GM21528 (cell line): Measurements from ENCODE around the gene KBTBD4.
A peak's percentile ranks its signal among the peaks of the same experiment; 100 is the strongest.

Experiments
- ATAC-seq: cut with Tn5 transposase; IDR thresholded peaks from one replicate; pipeline ENCODE4 v1.9.1; 2021; ENCODE audit warnings: mild to moderate bottlenecking, moderate library complexity; ENCODE audit not compliant: unreplicated experiment, low FRiP score

KBTBD4 gene

DNA sequence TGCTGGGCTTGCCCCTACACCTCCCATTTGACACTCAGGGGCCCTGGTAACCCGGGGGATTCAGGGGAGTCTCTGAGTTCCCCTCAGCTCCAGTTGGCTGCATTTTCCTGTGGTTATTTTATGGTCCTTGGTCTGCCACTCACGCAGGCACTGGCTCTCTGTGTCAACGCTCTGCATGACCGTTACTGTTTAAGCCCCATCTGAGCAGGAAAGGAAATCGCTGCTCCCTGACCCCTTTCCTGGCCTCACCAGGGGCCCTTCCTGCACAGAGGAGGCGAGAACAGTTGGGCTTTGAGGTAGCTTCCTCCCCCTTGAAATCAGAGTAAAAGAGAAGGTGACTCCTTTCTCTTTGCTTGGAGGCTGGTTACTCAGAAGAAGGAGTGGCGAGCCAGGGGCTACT, 13.0 kb upstream of the KBTBD4 start:
- ATAC-seq, result no peak

DNA sequence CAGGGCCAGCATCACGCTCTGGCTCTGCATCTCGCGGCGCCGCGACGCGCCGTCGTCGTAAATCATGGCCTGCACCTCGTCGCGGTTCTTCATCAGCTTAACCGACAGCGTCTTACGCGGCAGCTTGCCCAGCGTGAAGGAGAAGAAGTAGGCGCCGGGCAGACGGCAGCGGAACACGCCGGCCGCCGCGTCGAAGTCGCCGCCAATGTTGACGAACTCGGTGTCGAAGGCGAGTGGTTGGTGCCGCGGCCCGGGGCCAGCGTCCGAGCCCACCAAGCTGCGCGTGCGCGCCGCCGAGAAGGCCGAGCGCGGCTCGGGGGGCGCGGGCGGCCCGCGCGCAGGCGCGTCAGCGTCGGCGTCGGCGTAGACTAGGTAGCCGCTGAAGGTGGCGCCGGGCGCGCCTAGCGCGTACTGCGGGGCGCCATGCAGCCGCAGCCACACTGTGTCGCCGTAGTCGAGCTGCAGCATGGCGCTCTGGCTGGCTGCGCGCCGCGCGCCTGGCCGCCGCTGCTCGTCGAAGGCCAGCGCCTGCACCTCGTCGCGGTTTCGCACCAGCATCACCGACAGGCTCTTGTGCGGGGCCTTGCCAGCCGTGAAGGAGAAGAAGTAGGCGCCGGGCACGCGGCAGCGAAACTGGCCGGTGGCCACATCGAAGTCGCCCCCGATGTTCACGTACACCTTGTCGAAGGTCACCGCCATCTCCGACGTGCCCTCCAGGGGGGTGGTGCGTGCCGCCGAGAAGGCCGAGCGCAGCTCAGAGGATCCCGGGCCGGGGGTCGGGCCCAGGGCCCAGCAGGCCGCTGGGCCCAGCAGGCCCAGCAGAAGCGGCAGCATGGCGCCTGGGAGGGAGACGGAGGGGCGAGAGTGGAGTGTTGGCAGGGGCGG, 11.4 kb upstream of the KBTBD4 start:
- ATAC-seq, result no peak

DNA sequence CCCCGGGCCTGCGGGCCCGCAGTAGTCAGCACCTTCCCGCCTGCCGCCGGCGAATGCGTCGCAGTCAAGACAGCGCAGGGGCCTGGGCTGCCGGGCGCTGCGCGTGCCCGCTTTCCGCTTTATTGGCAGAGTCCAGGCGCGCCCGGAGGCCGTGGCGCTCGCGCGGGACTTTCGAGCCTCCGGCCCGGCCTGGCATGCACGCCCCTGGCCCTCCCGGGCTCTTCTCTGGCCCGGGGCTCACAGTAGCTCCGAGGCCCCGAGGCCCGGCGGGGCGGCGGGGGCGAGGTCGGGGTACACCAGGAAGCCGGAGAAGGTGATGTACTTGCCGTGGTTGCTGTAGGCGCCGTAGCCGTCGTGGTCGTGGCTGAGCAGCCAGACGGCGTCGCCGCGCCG, 10.8 kb upstream of the KBTBD4 start:
- ATAC-seq, result no peak

DNA sequence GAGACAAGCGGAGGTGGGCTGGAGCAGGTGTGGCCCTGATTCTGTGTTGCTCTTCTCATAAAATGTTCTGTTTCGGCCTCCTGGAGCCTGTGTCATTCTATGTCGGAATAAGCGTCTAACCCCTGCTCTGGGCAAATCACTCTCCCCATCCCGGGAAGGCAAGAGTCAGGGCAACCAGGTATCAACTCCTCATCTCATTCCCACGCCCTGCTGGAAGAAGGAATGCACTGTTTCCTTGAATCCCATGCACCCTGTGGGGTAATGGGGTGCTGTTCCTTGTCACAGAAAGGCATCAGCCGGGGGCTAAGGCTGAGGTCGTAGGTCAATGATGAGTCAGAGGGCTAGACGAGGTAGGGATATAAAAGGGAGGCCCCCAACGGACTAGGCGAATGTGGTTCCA, 10.3 kb upstream of the KBTBD4 start:
- no peak for ATAC-seq

DNA sequence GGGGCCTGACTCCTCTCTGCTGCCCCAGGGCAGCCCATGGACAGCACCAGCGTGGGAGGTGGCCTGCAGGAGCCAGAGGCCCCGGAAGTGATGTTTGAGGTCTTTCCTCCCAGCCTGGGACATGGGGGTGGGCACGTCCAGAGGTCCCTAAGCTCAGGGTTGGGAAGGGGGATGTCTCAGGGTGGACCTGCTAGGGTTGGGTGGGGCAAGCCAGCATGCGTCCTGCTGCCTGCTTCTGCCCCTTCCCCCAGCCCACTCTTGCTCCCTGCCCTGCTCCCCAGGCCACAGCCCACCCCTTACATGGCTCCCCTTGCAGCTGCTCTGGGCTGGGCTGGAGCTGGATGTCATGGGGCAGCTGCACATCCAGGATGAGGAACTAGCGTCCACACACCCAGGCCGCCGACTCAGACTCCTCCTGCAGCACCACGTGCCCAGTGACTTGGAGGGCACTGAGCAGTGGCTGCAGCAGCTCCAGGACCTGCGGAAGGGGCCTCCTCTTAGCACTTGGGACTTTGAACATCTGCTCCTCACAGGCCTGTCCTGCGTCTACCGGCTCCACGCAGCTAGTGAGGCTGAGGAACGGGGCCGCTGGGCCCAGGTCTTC, 9.1 kb upstream of the KBTBD4 start:
- no peak for ATAC-seq

DNA sequence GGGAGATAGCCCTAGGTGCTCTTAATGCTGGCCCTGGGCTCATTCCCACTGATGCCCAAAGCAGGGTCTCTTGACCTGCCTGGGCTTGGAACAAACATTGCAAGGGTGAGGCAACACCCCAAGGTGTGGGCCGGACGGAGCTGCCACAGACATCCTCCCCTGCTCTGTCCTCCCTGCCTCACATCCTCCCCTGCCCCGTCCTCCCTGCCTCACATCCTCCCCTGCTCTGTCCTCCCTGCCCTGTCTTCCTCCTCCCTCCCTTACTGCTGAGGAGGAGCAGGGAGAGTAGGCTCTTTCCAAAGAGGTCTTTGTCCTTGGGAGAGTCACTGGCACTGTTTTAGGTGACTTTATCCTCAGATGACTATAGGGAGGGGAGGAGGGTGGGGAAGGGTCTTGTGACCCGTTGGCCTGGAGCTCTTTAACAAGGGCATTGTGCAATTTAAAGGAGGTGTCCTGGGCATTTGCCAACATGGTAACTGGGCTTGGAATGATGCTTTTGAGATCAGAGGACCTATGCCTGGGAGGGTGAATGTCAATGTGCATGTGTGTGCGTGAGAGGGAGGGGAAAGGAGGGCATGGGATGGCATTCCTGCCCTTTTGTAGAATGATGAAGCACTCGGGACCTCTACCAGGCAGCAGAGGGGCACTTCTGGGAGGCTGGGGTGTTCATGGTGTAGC, 8.4 kb upstream of the KBTBD4 start:
- no peak for ATAC-seq

DNA sequence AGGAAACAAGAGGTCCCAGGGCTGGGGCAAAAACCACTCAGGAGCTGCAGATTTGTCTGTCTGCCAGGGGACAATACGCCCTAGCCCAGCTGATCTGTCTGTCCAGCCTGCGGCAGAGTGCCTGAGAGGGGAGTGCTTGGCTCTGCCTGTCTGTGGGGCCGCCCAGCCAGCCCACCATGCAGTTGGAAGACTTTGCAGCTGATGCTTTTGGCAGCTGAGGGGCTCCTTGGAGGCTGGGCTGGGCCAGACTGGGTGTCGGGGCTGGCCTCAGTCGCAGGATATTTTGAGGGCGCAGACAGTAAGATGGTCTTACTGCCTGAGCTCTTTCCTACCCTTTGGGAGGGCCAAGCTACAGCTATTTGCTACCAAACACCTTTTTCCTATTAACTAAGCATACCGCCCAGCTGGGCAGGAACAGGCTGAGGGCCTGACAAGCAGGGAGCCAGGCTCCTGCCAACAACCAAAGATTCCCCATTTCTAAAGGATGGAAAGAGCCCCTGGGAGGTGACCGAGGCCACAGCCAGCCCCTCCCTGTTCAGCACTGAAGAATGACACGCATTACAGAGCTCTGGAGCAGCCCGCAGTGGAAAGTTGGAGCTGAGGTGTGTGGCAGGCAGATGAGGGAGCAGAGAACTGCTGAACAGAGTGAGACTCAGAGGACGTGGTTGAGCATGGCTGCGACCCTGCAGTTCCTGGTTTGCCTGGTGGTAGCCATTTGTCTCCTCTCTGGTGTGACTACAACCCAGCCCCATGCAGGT, 7.5 kb upstream of the KBTBD4 start, which contains the start of gene FAM180B:
FAM180B (plus strand) TSS at position 581 of the 758 bp plus-strand sequence; CDS start at position 672, 91 bp downstream.
- no peak for ATAC-seq

DNA sequence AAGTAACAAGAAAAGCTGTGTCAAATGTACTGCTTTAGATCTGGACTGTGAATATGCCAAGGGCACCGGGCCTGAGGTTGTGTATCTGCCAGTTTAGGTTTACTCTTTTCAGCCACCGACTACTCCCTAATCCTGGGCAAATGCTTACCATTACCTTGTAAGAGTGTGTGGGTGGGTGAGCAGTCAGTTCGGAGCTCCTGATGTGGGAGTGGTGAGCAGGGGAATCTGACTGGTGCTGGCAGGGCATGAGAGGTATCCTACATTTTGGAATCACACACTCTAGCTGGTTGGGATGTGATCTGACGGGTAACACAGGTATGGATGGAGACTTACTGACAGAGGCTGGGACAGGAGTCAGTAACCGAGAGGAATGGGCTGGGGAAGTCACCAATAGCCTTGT, 5.1 kb upstream of the KBTBD4 start:
- ATAC-seq, result no peak

DNA sequence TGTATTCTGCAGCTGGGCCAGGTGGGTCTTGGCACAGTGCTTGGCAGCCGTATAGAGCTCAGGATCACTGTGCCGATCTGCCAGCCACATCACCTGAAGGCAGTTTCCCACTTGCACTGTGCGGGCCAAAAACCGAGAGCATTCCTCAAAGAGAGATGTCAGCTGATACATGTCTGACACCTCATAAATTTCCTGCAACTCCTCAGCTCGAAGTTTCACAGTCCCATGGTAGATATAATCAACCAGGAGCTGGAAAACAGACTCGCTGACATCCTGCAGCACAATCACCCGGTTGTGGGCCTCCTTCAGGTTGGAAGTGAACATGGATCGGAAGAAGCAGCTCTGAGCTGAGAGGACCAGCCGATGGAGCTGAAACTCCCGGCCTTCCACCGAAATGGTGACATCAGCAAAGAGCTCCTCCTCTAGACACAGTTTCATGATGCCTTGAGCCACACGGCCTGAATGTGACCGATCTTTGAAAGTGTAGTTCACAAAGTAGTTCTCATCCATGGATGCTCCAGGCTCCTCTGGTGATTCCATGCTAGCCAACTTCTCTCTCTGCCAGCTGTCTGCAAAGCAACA, 1.2 kb downstream of the KBTBD4 start:
- no peak for ATAC-seq

DNA sequence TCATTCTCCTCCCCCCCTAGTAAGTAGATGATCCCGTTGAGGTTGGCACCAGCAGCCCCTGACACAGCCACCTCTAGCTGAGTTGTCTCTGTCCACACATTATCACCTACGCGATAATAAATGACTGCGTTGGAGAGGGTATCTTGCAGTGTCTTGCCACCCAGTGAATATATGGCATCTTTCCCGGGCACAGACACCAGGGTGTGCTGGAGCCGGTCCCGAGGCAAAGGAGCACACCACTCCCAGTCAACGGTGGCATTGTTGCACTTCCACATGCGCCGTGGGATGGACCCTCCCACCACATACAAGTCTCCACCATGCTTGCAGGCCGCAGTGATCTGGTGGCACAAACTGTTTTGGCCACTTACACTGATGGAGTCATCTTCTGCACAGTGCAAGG, 5.4 kb downstream of the KBTBD4 start:
- no peak for ATAC-seq

- no peak for ATAC-seq
These were observed 6.0 kb downstream of the KBTBD4 start for GRCh38 chr11:47572715-47573255.

DNA sequence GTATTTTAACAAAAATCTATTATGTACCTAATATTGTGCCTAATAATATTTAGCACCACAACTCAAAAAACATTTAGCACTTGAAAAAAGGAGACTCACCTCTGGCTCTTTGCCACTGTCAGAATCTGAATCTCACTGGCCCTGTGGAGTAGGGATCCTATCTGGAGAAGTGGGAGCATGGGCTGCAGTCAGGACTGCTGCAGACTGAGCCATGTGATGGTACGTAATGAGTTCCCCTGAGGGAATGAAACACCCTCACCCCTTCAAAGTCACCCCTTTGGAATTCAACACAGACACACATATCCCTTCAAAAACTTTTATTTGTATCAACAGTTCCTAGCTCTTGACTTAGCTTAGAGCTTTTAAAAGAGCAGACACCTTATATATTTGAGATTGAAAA, 6.9 kb downstream of the KBTBD4 start:
- no peak for ATAC-seq

DNA sequence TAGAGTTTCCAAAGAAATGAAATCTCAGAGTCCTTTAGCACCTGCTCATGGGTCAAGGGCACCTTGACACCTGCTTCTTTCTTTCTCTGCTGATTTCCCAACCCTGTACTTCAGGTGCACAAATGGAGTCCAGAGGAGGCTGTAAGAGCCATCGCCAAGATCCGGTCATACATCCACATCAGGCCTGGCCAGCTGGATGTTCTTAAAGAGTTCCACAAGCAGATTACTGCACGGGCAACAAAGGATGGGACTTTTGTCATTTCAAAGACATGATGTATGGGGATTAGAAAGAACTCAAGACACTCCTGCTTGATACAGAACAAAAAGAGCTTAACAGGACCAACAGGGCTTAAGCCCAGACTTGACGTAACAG, 7.4 kb downstream of the KBTBD4 start:
- no peak for ATAC-seq

DNA sequence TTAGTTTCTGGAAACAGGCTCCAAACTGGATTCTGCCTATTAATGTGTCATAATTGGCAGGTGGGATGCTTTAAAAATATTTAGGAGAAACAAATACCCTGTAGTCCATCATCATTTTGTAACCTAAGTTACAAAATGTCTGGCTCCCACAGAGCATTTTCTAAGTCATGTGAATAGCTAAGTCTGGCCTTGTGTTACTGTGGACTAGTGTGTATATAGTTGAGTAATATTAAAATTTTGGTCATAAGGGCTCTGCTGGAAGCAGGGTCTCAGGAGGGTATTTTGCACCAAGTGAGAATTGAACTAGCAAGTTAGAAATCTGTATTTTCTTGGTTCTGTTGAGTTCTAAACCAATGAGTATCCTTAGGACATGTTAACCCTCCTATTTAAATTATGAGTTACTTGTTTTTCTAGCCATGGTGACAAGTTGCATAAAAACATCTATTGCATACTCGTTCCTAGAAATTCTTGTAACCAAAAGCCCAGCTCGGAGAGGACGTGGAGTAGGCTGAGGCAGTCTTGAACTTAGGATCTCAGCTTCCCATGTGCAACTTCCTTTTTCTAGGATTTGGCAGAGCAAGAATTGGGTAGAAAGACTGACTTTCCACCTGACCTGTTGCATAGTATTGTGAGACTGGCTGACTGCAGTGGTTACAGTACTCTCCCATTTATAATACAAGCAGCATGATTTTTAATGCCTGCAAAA, 8.0 kb downstream of the KBTBD4 start:
- ATAC-seq, result no peak

DNA sequence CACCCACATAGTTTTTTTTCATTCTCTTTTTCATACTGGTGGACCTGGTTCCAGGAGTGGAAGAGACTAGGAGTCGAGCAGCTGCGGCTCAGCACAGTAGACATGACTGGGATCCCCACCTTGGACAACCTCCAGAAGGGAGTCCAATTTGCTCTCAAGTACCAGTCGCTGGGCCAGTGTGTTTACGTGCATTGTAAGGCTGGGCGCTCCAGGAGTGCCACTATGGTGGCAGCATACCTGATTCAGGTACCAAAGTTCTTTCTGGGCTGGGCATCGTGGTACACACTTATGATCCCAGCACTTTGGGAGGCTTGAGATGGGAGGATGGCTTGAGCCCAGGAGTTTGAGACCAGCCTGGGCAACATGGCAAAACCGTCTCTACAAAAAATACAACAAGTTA, 9.1 kb downstream of the KBTBD4 start:
- no peak for ATAC-seq

DNA sequence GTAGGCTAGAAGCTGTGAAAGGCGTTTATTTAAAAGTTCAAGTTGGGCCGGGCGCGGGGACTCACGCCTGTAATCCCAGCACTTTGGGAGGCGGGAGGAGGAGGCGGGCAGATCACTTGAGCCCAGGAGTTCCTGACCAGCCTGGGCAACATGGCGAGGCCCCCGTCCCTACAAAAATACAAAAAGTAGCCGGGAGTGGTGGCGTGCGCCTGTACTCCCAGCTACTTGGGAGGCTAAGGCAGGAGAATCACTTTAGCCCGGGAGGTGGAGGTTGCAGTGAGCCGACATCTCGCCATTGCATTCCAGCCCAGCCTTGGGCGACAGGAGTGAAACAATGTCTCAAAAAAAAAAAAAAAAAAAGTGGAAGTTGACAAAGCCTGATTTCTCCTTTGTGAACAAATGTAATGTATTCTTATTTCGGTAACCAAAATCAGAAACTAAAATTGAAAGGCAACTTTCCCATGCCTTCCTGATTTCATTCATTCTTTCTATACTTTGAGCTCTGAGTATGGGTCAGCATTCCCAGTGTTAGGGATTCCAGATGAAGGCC, 12.5 kb downstream of the KBTBD4 start:
- peak; percentile 9 for ATAC-seq

DNA sequence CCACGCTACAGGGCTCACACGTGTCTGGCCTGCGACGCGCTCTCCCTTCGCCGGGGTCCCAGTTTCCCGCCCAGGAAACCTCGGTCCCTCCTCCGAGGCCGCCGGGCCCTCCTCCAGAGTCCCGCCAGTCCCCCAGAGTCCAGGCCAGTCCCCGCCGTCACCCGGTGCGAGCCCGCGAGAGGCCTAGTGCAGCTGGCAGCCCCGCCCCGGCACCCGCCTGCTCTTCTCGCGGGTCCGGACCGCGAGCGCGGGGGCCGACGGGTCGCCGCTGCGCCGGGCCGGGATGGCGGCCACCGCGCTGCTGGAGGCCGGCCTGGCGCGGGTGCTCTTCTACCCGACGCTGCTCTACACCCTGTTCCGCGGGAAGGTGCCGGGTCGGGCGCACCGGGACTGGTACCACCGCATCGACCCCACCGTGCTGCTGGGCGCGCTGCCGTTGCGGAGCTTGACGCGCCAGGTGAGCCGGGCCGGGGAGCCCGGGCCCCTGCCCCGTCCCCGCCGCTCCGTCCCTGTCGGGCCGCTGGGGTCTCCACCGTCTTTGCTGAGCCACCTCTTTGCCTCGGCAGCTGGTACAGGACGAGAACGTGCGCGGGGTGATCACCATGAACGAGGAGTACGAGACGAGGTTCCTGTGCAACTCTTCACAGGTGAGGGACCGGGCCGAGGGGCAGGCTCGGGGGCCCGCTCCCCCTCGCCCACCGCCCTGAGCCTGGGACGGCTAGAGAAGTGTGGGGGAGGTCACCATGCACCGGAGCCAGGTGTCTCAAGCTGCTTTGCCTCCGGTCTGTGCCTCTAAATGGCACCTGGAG, 13.2 kb downstream of the KBTBD4 start, which contains the start of gene PTPMT1:
PTPMT1 (plus strand) TSS at position 260 of the 809 bp plus-strand sequence; CDS start at position 284, 24 bp downstream.
- ATAC-seq, result peak; percentile 79

- ATAC-seq, result peak; percentile 25
These were observed 13.8 kb downstream of the KBTBD4 start for GRCh38 chr11:47564933-47565339.
